ENCODE measurements around the gene MBD3L3.
A peak's percentile ranks its signal among the peaks of the same experiment; 100 is the strongest.

DNA sequence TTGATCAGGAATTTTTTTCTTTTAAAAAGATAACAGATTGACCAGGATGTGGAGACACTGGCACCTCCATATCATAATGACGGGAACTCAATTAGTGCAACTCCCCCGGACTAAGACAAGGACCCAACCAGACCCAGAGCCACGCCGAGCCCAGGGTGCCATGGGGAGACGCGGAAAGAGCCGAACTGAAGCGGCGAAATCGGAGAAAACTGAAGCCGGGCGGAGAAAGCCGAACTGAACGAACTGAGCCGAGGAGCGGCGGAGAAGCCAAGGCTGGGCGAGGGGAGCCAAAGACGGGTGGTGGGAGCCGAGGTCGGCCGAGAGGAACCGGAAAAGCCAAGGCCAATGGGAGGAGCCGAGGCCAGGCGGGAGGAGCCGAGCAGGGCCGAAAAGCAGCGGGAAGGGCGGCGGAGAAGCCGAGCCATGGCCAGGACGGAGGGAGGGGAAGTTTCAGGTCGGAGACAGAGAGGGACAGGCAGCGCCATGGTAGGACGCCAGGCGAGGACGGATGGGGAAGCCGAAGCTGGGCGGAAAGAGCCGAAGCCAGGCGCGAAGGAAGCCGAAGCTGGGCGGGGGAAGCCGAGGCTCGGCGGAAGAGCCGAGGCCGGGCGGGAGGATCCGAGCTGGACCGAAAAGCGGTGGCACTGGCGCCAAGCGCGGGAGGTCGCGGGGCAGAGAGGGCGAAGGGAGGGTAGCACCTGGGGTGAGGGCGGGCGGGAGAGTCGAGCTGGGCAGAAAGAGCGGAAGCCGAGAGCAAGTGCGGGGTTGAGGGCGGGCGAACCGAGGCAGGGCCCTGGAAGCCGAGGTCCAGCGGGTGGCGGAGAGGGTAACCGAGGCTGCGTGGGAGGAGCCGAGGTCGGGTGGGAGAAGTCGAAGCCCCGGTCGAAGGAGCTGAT, 40.5 kb upstream of the MBD3L3 start:
- TF ChIP-seq, protein P1, sequence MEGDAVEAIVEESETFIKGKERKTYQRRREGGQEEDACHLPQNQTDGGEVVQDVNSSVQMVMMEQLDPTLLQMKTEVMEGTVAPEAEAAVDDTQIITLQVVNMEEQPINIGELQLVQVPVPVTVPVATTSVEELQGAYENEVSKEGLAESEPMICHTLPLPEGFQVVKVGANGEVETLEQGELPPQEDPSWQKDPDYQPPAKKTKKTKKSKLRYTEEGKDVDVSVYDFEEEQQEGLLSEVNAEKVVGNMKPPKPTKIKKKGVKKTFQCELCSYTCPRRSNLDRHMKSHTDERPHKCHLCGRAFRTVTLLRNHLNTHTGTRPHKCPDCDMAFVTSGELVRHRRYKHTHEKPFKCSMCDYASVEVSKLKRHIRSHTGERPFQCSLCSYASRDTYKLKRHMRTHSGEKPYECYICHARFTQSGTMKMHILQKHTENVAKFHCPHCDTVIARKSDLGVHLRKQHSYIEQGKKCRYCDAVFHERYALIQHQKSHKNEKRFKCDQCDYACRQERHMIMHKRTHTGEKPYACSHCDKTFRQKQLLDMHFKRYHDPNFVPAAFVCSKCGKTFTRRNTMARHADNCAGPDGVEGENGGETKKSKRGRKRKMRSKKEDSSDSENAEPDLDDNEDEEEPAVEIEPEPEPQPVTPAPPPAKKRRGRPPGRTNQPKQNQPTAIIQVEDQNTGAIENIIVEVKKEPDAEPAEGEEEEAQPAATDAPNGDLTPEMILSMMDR (IDR thresholded peaks at IDR 0.05), result no peak
- peak in 1 of 2 donors; percentile 63 for TF ChIP-seq POLR2A (IDR thresholded peaks at IDR 0.05)

Data from thyroid gland (tissue), 4 donors.